ENCODE data around the gene LYRM2. TPM values are rescaled to one million over a fixed set of nuclear protein-coding genes. Genes with fewer than 3 reads are reported as not detected.

Gene LYRM2
- total RNA-seq, 1 donor: 24.2 TPM

GRCh38 chr6:89590133-89590532 is 48.4 kb downstream of the LYRM2 start:
- TF ChIP-seq CTCF (IDR thresholded peaks at IDR 0.05; ENCODE audit: insufficient read depth, low read depth, low read length): no peak
- no peak overlapping the region for H3K4me3 ChIP-seq (ENCODE audit: low read depth, low read length)
- no peak for DNase-seq (ENCODE audit: low read depth)

GRCh38 chr6:89589297-89590025 is 49.1 kb downstream of the LYRM2 start:
- no peak for TF ChIP-seq CTCF (IDR thresholded peaks at IDR 0.05; ENCODE audit: insufficient read depth, low read depth, low read length)
- no peak overlapping the region for H3K4me3 ChIP-seq (ENCODE audit: low read depth, low read length)
- no peak for DNase-seq (ENCODE audit: low read depth)

GRCh38 chr6:89585154-89585553 is 53.4 kb downstream of the LYRM2 start:
- H3K4me3 ChIP-seq (ENCODE audit: low read depth, low read length): no peak overlapping the region
- no peak for TF ChIP-seq CTCF (IDR thresholded peaks at IDR 0.05; ENCODE audit: insufficient read depth, low read depth, low read length)
- no peak for DNase-seq (ENCODE audit: low read depth)

- DNase-seq (ENCODE audit: low read depth): no peak
- no peak for TF ChIP-seq CTCF (IDR thresholded peaks at IDR 0.05; ENCODE audit: insufficient read depth, low read depth, low read length)
Measured at GRCh38 chr6:89584539-89584938, 54.0 kb downstream of the LYRM2 start.

GRCh38 chr6:89583559-89583958 is 55.0 kb downstream of the LYRM2 start:
- no peak for TF ChIP-seq CTCF (IDR thresholded peaks at IDR 0.05; ENCODE audit: insufficient read depth, low read depth, low read length)
- DNase-seq (ENCODE audit: low read depth): no peak
- H3K4me3 ChIP-seq (ENCODE audit: low read depth, low read length): no peak overlapping the region

More at GRCh38 chr6:89584539-89584938, 54.0 kb downstream of the LYRM2 start:
- H3K4me3 ChIP-seq (ENCODE audit: low read depth, low read length): no peak overlapping the region

- no peak for DNase-seq (ENCODE audit: low read depth)
- TF ChIP-seq CTCF (IDR thresholded peaks at IDR 0.05; ENCODE audit: insufficient read depth, low read depth, low read length): no peak
- no peak overlapping the region for H3K4me3 ChIP-seq (ENCODE audit: low read depth, low read length)
Measured at GRCh38 chr6:89582669-89583325, 55.8 kb downstream of the LYRM2 start.
